Measurements from ENCODE around the gene SCARB1. TPM values are rescaled to one million over a fixed set of nuclear protein-coding genes. Genes with fewer than 3 reads are reported as not detected.

Gene SCARB1
- total RNA-seq, 1 donor: 9.4 TPM

DNA sequence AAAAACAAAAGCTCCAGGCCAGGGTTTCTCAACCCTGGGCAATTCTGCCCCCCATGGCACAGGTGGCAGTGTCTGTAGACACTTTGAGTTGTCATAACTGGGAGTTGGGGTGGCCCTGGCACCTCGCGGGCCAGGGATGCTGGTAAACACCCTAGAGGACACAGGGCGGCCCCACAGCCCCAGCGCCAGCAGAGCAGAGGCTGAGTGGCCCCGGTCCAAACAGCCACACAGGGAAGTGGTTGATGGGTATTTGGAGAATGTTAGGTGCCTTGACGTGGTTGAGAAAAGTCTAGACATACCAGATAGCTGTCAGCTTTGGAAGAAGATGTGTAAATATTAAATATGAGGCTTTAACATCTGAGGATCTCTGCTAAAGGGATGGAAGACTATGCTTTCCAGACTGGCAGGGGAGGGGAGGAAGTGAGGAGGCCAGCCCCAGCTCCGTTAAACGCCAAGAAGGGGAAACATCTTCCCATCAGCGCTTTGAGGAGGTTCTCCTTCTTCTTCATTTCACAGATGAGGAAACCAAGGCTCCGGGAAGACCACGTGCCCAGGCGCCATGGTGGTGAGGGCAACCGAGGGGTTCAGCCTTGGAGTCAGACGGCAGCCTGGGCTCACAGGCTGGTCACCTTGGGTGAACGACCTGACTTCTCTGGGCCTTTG, 103.7 kb downstream of the SCARB1 start:
- peaks cover 14% of the 10 kb centered on the region for H3K4me1 ChIP-seq (ENCODE audit: insufficient read depth, low read length)
- TF ChIP-seq CTCF (IDR thresholded peaks at IDR 0.05; ENCODE audit: extremely low read depth, low read depth, low read length): no peak
- DNase-seq (ENCODE audit: insufficient read length, low spot score, missing footprints): peak; percentile 44
- H3K27me3 ChIP-seq (ENCODE audit: insufficient read depth, low read length): peaks cover 16% of the 10 kb centered on the region
- no peak overlapping the region for H3K4me2 ChIP-seq (ENCODE audit: insufficient read depth, low read length)
- no peak overlapping the region for H2AFZ ChIP-seq (ENCODE audit: low read length)
- peaks cover 7% of the 10 kb centered on the region for H3K9me3 ChIP-seq (ENCODE audit: low read depth, low read length)
- H3K27ac ChIP-seq (ENCODE audit: low read depth, low read length): no peak overlapping the region
- H3K4me3 ChIP-seq (ENCODE audit: insufficient read depth, low read length): no peak overlapping the region
- H3K36me3 ChIP-seq (ENCODE audit: insufficient read depth, low read length): no peaks in the 10 kb centered on the region
- H4K20me1 ChIP-seq (ENCODE audit: insufficient read depth, low read length): no peaks in the 10 kb centered on the region
- H3K79me2 ChIP-seq (ENCODE audit: insufficient read depth, low read length): no peaks in the 10 kb centered on the region

GRCh38 chr12:124758266-124759220, 105.1 kb downstream of the SCARB1 start:
- Histone ChIP-seq H3K4me3 (ENCODE audit: insufficient read depth, low read length) (no peak overlapping the region), H3K27ac (ENCODE audit: low read depth, low read length) (no peak overlapping the region), H3K27me3 (ENCODE audit: insufficient read depth, low read length) (peaks cover 16% of the 10 kb centered on the region), H3K4me2 (ENCODE audit: insufficient read depth, low read length) (no peak overlapping the region), H3K36me3 (ENCODE audit: insufficient read depth, low read length) (no peaks in the 10 kb centered on the region), H3K79me2 (ENCODE audit: insufficient read depth, low read length) (no peaks in the 10 kb centered on the region), H4K20me1 (ENCODE audit: insufficient read depth, low read length) (no peaks in the 10 kb centered on the region), H3K9me3 (ENCODE audit: low read depth, low read length) (no peaks in the 10 kb centered on the region), H2AFZ (ENCODE audit: low read length) (no peak overlapping the region), H3K4me1 (ENCODE audit: insufficient read depth, low read length) (peaks cover 18% of the 10 kb centered on the region)
- TF ChIP-seq CTCF (IDR thresholded peaks at IDR 0.05; ENCODE audit: extremely low read depth, low read depth, low read length): no peak
- DNase-seq (ENCODE audit: insufficient read length, low spot score, missing footprints): no peak

DNA sequence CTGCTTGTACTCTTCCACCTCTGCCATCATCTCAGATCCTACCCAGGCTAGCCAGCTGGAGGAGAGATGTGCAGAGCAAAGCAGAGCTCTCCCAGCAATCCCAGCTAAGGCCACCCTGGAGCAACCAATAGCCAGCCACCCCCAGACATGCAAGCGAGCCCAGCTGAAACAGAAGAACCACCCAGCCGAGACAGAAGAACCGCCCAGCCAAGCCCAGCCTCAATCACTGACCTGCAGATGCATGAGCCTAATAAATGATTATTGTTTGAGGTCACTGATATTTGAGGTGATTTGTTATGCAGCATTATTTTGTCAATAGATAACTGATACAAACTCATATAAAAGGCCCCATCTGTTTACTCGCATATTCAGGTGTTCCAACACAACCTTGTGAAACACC, 106.3 kb downstream of the SCARB1 start:
- Histone ChIP-seq H3K4me2 (ENCODE audit: insufficient read depth, low read length) (no peak overlapping the region), H4K20me1 (ENCODE audit: insufficient read depth, low read length) (no peaks in the 10 kb centered on the region), H3K79me2 (ENCODE audit: insufficient read depth, low read length) (no peaks in the 10 kb centered on the region), H3K9me3 (ENCODE audit: low read depth, low read length) (no peaks in the 10 kb centered on the region), H3K36me3 (ENCODE audit: insufficient read depth, low read length) (no peaks in the 10 kb centered on the region), H3K27me3 (ENCODE audit: insufficient read depth, low read length) (peaks cover 16% of the 10 kb centered on the region), H3K4me1 (ENCODE audit: insufficient read depth, low read length) (peaks cover 17% of the 10 kb centered on the region), H3K4me3 (ENCODE audit: insufficient read depth, low read length) (no peak overlapping the region), H3K27ac (ENCODE audit: low read depth, low read length) (no peak overlapping the region), H2AFZ (ENCODE audit: low read length) (no peak overlapping the region)
- no peak for TF ChIP-seq CTCF (IDR thresholded peaks at IDR 0.05; ENCODE audit: extremely low read depth, low read depth, low read length)
- DNase-seq (ENCODE audit: insufficient read length, low spot score, missing footprints): peak; percentile 27

DNA sequence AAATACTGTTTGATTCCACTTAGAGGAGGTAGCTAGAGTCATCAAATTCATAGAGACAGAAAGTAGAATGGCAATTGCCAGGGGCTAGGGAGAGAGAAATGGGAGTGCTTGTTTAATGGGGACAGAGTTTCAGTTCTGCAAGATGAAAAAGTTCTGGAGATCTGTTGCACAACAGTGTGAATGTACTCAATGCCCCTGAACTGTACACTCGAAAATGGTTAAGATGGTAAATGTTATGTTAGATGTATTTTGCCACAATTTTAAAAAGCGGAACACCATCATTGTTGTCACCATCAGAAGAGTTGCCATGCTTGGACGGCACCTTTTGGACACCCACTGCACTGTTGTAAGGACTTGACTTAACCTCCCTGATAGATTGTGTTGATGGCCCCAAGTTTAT, 106.9 kb downstream of the SCARB1 start:
- no peaks in the 10 kb centered on the region for H3K9me3 ChIP-seq (ENCODE audit: low read depth, low read length)
- no peak overlapping the region for H3K4me2 ChIP-seq (ENCODE audit: insufficient read depth, low read length)
- no peak overlapping the region for H3K4me3 ChIP-seq (ENCODE audit: insufficient read depth, low read length)
- peaks cover 20% of the 10 kb centered on the region for H3K4me1 ChIP-seq (ENCODE audit: insufficient read depth, low read length)
- TF ChIP-seq CTCF (IDR thresholded peaks at IDR 0.05; ENCODE audit: extremely low read depth, low read depth, low read length): no peak
- no peaks in the 10 kb centered on the region for H4K20me1 ChIP-seq (ENCODE audit: insufficient read depth, low read length)
- no peak overlapping the region for H2AFZ ChIP-seq (ENCODE audit: low read length)
- H3K36me3 ChIP-seq (ENCODE audit: insufficient read depth, low read length): no peaks in the 10 kb centered on the region
- H3K27ac ChIP-seq (ENCODE audit: low read depth, low read length): no peak overlapping the region
- H3K27me3 ChIP-seq (ENCODE audit: insufficient read depth, low read length): peaks cover 16% of the 10 kb centered on the region
- no peak for DNase-seq (ENCODE audit: insufficient read length, low spot score, missing footprints)
- no peaks in the 10 kb centered on the region for H3K79me2 ChIP-seq (ENCODE audit: insufficient read depth, low read length)

All from osteoblast (primary cell).